SK-N-SH treated with all-trans-retinoic acid at 6 μM for 48 hours (cell line): ENCODE results near the gene BTG3.

Experiments used
- ATAC-seq: fragments of 200-7000 bp; cut with Tn5 transposase; 3 replicates; pipeline ENCODE4 v1.9.1; 2020; ENCODE audit warnings: mild to moderate bottlenecking, moderate library complexity
- ARNTL ChIP-seq: fragments of 450-650 bp; formaldehyde crosslinking; IDR thresholded peaks from 2 replicates; pipeline ENCODE4 v1.5.0; 2020; ENCODE audit warnings: low read depth, mild to moderate bottlenecking, moderate library complexity, borderline replicate concordance
- BACH2 ChIP-seq: fragments of 250-450 bp; sonication (Bioruptor Pico); IDR thresholded peaks from 2 replicates; pipeline ENCODE4 v1.9.0; 2021; ENCODE audit warnings: mild to moderate bottlenecking, borderline replicate concordance
- CSDC2 ChIP-seq: fragments of 250-450 bp; sonication (Bioruptor Pico); IDR thresholded peaks from 2 replicates; pipeline ENCODE4 v1.5.0; 2020; ENCODE audit warnings: mild to moderate bottlenecking, moderate library complexity
- CSRNP3 ChIP-seq: fragments of 250-450 bp; sonication (Bioruptor Pico); IDR thresholded peaks from 2 replicates; pipeline ENCODE4 v1.5.1; 2021; ENCODE audit warnings: mild to moderate bottlenecking, moderate library complexity
- GLIS3 ChIP-seq: fragments of 250-450 bp; sonication (Bioruptor Pico); IDR thresholded peaks from 2 replicates; pipeline ENCODE4 v1.5.0; 2020; ENCODE audit warnings: mild to moderate bottlenecking, moderate library complexity
- ISL1 ChIP-seq: fragments of 250-450 bp; sonication (Bioruptor Pico); IDR thresholded peaks from 2 replicates; pipeline ENCODE4 v2.1.2; 2022; ENCODE audit warnings: mild to moderate bottlenecking, moderate library complexity
- OSR1 ChIP-seq: fragments of 250-450 bp; sonication (Bioruptor Pico); IDR thresholded peaks from 2 replicates; pipeline ENCODE4 v1.8.0; 2022; ENCODE audit warnings: moderate library complexity, mild to moderate bottlenecking, inconsistent platforms
- PATZ1 ChIP-seq: fragments of 250-450 bp; sonication (Bioruptor Pico); IDR thresholded peaks from 2 replicates; pipeline ENCODE4 v1.8.0; 2020; ENCODE audit warnings: mild to moderate bottlenecking, moderate library complexity, borderline replicate concordance
- POU6F1 ChIP-seq: fragments of 250-450 bp; sonication (Bioruptor Pico); IDR thresholded peaks from 2 replicates; pipeline ENCODE4 v1.8.0; 2021; ENCODE audit warnings: low read depth, mild to moderate bottlenecking, moderate library complexity, borderline replicate concordance
- PPARA ChIP-seq: fragments of 250-450 bp; sonication (Bioruptor Pico); IDR thresholded peaks from 2 replicates; pipeline ENCODE4 v1.5.0; 2020; ENCODE audit warnings: mild to moderate bottlenecking, borderline replicate concordance
- RARB ChIP-seq: fragments of 250-450 bp; sonication (Bioruptor Pico); IDR thresholded peaks from 2 replicates; pipeline ENCODE4 v1.8.0; 2021; ENCODE audit warnings: mild to moderate bottlenecking, moderate library complexity
- SNAI2 ChIP-seq: fragments of 250-450 bp; sonication (Bioruptor Pico); IDR thresholded peaks from 2 replicates; pipeline ENCODE4 v1.5.0; 2020; ENCODE audit warnings: mild to moderate bottlenecking, moderate library complexity
- TCF4 ChIP-seq: fragments of 250-450 bp; sonication (Bioruptor Pico); IDR thresholded peaks from 2 replicates; pipeline ENCODE4 v1.8.0; 2021; ENCODE audit warnings: mild to moderate bottlenecking, moderate library complexity, borderline replicate concordance
- TOX ChIP-seq: fragments of 250-450 bp; sonication (Bioruptor Pico); IDR thresholded peaks from 2 replicates; pipeline ENCODE4 v1.8.0; 2021; ENCODE audit warnings: mild to moderate bottlenecking, moderate library complexity, borderline replicate concordance
- ZFP3 ChIP-seq: fragments of 250-450 bp; sonication (Bioruptor Pico); IDR thresholded peaks from 2 replicates; pipeline ENCODE4 v1.5.0; 2020; ENCODE audit warnings: mild to moderate bottlenecking, moderate library complexity
- ZNF565 ChIP-seq: fragments of 450-650 bp; formaldehyde crosslinking; conservative IDR thresholded peaks from 2 replicates; pipeline ENCODE4 v1.5.0; 2020; ENCODE audit warnings: low read depth, mild to moderate bottlenecking, moderate library complexity
- ZNF70 ChIP-seq: fragments of 450-650 bp; formaldehyde crosslinking; IDR thresholded peaks from 2 replicates; pipeline ENCODE4 v1.5.0; 2020; ENCODE audit warnings: mild to moderate bottlenecking, moderate library complexity
- ZNF8 ChIP-seq: fragments of 450-650 bp; formaldehyde crosslinking; IDR thresholded peaks from 2 replicates; pipeline ENCODE4 v1.5.0; 2020; ENCODE audit warnings: mild to moderate bottlenecking, moderate library complexity

BTG3 gene

GRCh38 chr21:17583898-17584297, 28.8 kb downstream of the BTG3 start:
- ATAC-seq = no peak
- TF ChIP-seq RARB (CRISPR knock-in tag) = no peak
- no peak for TF ChIP-seq PPARA
- no peak for TF ChIP-seq ZNF8 (CRISPR knock-in tag)
- TF ChIP-seq GLIS3 (CRISPR knock-in tag) = no peak
- no peak for TF ChIP-seq ZNF565 (CRISPR knock-in tag)

- no peak for ATAC-seq
- no peak for TF ChIP-seq POU6F1 (CRISPR knock-in tag)
- TF ChIP-seq CSDC2 (CRISPR knock-in tag) = no peak
- no peak for TF ChIP-seq OSR1 (CRISPR knock-in tag)
- TF ChIP-seq ZNF70 (CRISPR knock-in tag) = no peak
- no peak for TF ChIP-seq GLIS3 (CRISPR knock-in tag)
- TF ChIP-seq ZFP3 (CRISPR knock-in tag) = no peak
- TF ChIP-seq PPARA = no peak
- no peak for TF ChIP-seq PATZ1 (CRISPR knock-in tag)
- TF ChIP-seq ZNF565 (CRISPR knock-in tag) = no peak
- TF ChIP-seq CSRNP3 (CRISPR knock-in tag) = no peak
- no peak for TF ChIP-seq ZNF8 (CRISPR knock-in tag)
- no peak for TF ChIP-seq TOX (CRISPR knock-in tag)
- TF ChIP-seq ISL1 (CRISPR knock-in tag) = no peak
- no peak for TF ChIP-seq RARB (CRISPR knock-in tag)
- no peak for TF ChIP-seq SNAI2 (CRISPR knock-in tag)
- TF ChIP-seq, all 23 proteins: peak for 0
These were observed 32.4 kb downstream of the BTG3 start for GRCh38 chr21:17580319-17580718.

- no peak for ATAC-seq
- TF ChIP-seq RARB (CRISPR knock-in tag) (no peak), SNAI2 (CRISPR knock-in tag) (no peak), CSRNP3 (CRISPR knock-in tag) (no peak)
- TF ChIP-seq, all 23 proteins: peak for 0
These were observed 33.8 kb downstream of the BTG3 start for GRCh38 chr21:17578876-17579275.

GRCh38 chr21:17578162-17578561, 34.5 kb downstream of the BTG3 start:
- ATAC-seq = no peak
- TF ChIP-seq BACH2 (CRISPR knock-in tag) (no peak), GLIS3 (CRISPR knock-in tag) (no peak), OSR1 (CRISPR knock-in tag) (no peak)

- no peak for ATAC-seq
- TF ChIP-seq TCF4 (CRISPR knock-in tag) (no peak), CSDC2 (CRISPR knock-in tag) (no peak), ZFP3 (CRISPR knock-in tag) (no peak), ARNTL (CRISPR knock-in tag) (no peak), TOX (CRISPR knock-in tag) (no peak)
These were observed 35.0 kb downstream of the BTG3 start for GRCh38 chr21:17577701-17578100.
